ENCODE results near the gene SLC6A3.

The SLC6A3 gene

DNA sequence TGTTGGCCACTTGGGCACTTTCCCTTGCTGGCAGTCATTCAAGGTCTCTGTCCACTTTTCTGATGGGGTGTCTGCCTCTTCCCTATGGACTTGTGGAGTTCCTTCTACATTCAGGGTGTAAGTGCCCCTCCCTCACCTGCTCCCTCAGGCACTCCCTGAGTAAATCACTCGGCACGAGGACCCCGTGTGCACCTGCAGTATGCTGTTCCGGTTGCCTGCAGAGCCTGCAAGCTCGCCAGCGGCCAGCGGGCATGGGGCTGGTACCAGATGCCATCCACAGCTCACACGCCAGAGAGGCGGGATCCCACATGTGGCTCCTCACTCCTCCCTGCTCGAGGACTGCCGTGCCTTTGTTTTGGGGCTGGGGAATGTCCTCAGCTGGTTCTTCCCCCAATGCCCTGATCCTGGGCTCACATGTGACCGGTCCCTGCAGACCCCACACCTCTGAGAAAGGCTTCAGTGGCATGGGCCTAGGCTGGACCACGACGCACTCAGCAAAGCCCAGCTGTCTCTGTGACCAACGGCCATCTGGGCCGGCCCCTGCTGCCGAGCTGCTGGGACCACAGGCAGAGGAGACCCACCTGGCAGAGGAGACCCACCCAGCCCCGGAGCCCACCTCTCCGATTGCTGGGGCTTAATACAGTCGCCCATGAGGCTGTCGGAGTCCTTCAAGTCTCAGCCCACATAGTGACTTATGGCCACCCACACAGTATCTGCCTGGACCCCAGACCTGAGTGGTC is 54.2 kb downstream of the SLC6A3 start:
- in situ Hi-C loops (cut with MboI; ENCODE audit: low sequenced_read_pairs) = no loop called here

DNA sequence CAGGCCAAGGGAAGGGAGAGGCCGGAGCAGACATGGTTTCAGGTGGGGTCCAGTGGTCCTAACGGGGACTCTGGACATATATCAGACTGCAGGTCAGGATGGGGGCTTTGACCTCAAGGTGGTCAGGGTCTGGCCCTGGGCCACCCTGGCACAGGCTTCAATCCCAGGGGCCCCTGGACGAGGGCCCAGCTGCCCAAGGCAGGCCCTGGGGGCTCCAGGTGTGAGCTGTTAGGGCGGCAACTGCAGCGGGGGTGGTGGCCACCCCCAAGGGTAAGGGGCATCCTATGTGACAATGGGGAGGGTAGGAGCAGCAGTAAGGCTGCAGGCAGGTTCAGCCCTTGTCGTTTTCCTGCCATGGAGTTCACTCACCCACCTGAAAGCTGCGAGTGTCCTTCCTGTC is 54.9 kb downstream of the SLC6A3 start:
- in situ Hi-C loops (cut with MboI; ENCODE audit: low sequenced_read_pairs) = no loop called here

DNA sequence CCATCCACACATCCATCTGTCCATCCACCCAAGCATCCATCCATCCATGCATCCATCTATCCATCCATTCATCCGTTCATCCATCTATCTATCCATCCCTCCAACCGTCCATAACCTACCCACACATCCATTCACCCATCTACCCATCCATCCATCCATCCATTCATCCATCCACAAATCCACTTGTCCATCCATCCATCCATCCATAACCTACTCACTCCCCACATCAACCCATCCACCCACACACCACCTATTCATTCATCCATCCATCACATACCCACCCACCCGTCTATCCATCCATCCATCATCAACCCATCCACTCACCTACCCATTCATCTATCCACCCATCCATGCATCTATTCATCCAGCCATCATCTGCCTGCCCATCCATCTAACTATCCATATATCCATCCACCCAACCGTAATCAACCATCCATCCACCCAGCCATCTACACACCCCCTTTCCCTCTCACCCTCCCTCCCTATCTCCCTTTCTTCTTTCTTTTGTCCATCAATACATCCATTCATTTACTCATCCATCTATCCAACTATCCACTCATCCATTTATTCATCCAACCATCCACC is 56.8 kb downstream of the SLC6A3 start:
- in situ Hi-C loops (cut with MboI; ENCODE audit: low sequenced_read_pairs) = no loop called here

DNA sequence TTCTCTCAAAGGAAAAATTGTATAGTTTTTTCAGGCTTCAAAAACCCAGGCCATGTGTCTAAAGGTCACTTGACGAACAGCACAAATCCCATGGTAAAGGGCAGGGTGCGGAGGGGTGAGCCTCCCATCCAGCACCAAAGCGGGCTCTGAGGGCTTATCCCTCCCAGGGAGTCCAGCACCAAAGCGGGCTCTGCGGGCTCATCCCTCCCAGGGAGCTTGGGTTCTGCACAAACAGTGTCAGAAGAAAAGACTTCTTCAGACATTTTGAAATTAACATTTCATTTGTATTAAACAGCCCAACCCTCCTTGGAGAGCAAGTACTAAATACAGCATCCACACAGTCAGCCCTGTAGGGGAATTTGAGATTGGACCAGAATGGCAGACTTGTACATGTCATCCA is 57.4 kb downstream of the SLC6A3 start:
- in situ Hi-C loops (cut with MboI; ENCODE audit: low sequenced_read_pairs) = no loop called here

DNA sequence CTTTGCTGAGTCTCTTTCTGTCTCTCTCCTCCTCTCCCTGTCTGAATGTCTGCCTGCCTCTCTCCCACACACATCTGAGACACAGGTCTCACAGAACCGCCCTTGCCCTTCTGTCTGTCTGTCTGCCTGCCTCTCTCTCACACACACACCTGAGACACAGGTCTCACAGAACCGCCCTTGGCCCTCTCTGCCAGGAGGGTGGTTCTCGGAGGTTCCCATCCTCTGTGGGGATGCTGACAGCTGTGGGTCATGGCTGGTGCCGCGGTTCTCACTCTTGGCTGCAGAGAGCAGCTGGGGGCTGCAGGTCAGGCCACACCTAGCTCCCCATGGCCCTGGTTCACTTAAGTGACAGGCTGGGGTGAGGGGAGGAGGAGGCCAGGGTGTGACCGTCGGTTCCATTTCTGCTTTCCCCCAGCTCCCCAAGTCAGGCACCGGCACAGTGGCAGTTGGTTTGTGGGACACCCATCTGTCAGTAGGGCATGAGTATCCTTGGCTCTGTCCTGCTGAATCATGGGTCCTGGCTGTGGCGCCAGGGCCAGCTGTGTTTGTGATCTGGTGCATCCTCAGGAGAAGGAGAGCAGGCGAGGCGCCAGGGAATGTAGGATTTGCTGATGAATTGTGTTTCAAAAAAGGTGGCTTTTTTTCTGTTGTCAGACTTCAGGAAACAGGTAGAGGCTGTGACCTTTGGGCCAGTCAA is 58.0 kb downstream of the SLC6A3 start:
- in situ Hi-C loops (cut with MboI; ENCODE audit: low sequenced_read_pairs) = no loop called here

DNA sequence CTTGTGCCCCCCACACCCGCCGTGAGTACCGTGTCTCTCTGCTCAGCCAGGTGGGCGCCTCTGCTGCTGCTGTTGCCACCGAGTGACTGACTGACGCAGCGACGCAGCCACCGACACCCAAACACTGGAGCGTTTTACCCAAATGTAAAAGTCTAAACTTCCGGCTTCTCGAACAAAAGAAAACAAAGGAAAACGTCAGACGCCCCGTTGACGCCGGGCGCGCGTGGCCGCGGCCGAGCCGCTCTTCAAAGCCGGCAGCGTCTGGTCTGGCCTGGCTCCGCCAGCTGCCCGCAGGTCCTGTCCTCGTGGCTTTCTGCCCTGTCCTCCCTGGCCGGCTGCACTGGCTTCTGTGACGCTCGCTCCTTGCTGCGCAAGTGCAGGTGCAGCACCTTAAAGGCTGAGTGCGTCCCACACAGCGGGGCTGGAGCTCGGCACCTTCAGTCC is 58.9 kb downstream of the SLC6A3 start:
- in situ Hi-C loops (cut with MboI; ENCODE audit: low sequenced_read_pairs) = no loop called here

DNA sequence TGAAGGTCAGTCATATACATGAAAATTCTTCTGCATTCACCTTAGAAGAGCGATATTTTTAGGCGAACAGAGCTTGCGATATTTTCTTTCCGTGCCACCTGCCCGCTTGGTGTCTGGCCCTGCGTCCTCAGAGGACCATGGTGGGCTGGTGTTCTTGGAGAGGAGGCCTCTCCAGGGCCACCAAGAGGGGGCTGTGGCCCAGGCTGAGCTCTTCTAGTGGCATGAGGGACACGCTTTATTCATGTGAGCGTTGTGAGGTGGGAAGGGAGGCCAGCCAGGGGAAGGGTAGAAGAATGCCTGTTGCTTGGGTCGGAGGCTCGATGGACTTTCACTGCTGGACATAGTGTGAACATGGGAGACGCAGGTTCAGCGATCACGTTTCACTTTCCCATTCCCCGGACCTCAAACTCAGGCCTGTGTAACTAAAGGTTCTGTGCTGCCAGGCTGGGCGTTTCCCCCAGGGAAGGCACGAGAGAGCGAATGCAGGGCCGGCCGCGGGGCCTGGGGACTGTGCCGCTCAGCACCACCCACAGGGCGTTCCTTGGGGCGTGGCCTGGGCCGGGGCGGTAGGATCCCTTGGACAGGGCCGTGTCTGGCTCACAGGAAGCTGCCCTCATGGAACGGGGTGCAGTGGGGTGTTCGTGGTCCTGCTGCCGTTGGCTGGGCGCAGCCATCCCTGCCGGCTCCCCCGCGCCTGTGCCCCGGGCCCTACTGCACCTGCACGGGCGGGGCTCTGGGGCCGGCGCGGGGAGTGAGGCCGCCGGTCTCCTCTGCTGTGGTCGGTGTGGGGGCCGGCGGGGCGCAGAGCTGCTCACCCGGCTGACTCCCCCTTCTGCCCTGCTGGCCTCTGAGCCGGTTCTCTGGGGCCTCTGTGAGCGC is 59.6 kb downstream of the SLC6A3 start:
- in situ Hi-C loops (cut with MboI; ENCODE audit: low sequenced_read_pairs) = no loop called here

DNA sequence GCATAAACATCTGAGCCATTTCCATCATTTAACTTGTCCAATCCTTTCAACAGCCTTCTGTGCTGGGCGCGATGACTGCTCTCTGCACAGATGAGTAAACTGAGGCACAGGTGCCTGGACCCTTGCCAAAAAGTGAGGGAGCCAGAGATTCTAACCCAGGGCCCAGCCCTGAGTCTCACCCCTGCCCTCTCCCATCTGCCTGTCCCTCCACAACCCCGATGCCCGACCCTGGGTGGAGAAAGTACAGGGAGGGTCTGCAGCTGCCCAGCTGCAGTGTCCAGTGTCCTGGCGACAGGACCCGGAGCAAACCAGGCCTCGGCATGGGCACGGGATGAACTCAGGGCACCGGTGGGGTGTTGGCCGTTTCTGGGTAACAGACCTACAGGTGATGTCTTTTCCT is 60.7 kb downstream of the SLC6A3 start:
- in situ Hi-C loops (cut with MboI; ENCODE audit: low sequenced_read_pairs) = no loop called here

DNA sequence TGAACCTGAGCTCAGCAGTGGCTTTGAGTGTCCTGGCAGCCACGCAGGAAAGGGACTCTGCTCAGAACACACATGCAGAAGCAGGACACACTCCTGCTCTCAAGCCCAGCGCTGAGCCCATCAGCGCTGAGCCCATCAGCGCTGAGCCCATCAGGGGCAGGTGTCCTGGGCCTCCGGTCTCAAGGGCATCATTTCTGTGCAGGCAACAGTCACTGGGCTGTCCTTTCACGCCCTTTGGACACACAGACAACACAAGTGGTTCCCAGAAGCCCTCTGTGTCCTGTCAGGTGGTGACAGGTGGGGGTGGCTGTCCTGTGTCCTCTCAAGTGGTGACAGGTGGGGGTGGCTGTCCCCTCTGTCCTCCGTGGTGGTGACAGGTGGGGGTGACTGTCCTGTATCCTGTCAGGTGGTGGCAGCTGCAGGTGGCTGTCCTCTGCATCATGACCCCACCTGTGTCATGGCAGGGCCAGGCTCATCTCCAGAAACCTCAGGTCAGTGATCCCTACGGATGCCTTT is 61.3 kb downstream of the SLC6A3 start:
- in situ Hi-C loops (cut with MboI; ENCODE audit: low sequenced_read_pairs) = no loop called here

DNA sequence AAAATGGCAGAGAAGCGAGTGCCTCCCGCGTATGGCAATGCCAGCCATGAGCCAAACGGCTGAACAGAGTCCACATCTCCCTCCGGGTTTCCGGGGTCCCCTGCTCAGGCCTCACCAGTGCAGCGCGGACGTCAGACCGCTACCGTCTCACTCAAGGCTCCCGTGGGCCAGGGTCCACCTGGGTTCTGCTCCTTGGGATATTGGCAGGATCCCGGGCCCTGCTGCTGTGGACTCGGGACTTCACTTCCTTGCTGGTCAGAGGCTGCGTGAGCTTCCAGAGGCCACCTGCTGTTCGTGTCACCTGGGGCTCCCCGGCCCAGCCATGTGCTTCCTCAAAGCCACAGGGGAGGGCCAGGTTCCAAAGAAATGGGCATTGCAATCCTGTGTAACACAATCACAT is 61.9 kb downstream of the SLC6A3 start:
- in situ Hi-C loops (cut with MboI; ENCODE audit: low sequenced_read_pairs) = no loop called here

DNA sequence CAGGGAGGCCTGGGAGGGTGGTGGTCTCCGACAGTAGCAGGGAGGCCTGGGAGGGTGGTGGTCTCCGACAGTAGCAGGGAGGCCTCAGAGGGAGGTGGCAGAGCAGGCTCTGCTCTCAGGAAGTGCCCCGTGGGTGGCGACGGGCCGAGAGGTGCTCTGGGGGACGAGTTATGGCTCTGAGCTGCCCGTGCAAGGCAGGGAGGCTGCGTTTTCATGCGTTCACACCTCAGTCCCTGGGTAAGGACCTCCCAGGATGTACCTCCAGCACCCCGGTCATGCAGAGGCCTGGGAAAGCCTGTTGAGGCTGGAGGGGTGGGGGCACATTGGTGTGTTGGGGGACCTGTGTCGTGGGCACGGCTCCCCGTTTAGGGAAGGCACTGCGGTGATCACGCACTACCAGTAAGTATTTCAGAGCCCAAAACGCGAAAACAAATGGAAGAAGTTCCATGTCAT is 63.0 kb downstream of the SLC6A3 start:
- in situ Hi-C loops (cut with MboI; ENCODE audit: low sequenced_read_pairs) = no loop called here

DNA sequence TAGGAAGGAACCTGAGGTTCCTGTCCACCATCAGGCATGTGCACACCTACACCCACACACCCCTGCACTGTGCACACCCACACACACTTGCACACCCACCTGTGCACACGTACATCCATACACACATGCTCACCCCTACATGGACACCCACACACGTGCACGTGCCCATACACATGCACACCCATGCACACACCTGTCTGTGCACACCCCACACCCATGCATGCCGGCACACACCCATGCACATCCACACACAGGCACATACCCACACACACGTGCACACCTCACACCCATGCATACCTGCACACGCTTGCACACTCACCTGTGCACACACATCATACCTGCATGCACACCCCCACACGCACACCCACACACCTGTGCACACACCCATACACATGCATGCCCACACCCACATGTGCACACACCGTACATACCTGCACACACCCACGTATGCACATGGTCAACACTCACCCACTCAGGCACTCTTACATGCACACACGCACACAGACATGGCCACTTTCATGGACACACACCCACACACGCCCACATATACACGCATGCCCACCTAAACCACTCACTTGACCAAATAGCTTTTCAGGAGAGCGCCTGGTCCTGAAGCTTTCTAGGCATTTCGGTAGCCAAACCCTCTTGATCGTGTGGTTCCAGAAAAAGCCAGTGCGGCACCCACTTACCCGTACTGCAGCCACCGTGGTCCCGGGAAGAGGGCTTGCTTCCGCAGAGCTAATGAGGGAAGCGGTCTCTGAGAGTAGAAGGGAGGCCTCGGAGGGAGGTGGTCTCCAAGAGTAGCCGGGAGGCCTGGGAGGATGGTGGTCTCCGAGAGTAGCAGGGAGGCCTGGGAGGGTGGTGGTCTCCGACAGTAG is 63.6 kb downstream of the SLC6A3 start:
- in situ Hi-C loops (cut with MboI; ENCODE audit: low sequenced_read_pairs) = no loop called here

DNA sequence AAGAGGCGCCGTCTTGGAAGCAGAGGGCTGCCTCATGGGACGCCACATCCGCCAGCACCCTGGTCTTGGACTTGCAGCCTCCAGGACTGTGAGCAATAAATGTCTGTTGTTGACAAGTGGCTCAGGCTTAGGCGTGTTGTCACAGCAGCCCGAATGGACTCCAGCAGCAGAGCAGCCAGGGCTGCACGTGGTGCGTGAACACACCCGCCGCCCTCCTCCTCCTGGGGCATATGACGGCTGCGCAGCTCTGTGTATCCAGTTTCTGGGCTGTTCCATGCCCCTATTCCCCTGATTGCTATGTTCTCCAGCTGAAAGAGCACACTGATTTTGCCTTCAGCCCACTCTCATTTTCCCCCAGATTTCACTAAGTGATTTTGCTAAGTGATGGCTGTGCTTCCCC is 64.3 kb downstream of the SLC6A3 start:
- in situ Hi-C loops (cut with MboI; ENCODE audit: low sequenced_read_pairs) = no loop called here

DNA sequence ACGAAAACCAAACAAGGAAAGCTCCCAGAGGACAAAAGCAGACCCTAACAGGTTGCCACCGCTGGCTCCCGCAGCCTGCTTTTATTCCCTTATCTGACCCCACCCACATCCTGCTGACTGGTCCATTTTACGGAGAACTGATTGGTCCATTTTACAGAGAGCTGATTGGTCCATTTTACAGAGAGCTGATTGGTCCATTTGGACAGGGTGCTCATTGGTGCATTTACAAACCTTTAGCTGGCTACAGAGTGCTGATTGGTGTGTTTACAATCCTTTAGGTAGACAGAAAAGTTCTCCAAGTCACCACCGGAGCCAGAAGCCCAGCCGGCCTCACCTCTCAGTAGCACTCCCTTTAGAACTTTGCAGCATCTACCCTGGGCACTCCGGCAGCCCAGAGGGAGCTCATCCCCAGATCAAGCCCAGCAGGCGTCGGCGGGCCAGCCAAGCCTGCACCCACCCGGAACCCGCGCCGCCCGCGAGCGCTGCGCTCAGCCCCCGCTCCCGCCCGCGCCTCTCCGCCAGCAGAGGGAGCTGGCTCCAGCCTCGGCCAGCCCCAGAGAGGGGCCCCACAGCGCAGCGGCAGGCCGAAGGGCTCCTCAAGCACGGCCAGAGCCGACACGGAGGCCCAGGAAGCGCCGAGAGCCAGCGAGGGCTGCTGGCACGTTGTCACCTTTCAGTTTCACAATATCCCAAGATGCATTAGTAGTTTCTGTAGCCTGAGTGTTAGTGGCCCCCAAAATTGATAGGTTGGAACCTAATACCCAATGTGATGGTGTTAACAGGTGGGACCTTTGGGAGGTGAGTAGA is 65.0 kb downstream of the SLC6A3 start:
- in situ Hi-C loops (cut with MboI; ENCODE audit: low sequenced_read_pairs) = no loop called here

DNA sequence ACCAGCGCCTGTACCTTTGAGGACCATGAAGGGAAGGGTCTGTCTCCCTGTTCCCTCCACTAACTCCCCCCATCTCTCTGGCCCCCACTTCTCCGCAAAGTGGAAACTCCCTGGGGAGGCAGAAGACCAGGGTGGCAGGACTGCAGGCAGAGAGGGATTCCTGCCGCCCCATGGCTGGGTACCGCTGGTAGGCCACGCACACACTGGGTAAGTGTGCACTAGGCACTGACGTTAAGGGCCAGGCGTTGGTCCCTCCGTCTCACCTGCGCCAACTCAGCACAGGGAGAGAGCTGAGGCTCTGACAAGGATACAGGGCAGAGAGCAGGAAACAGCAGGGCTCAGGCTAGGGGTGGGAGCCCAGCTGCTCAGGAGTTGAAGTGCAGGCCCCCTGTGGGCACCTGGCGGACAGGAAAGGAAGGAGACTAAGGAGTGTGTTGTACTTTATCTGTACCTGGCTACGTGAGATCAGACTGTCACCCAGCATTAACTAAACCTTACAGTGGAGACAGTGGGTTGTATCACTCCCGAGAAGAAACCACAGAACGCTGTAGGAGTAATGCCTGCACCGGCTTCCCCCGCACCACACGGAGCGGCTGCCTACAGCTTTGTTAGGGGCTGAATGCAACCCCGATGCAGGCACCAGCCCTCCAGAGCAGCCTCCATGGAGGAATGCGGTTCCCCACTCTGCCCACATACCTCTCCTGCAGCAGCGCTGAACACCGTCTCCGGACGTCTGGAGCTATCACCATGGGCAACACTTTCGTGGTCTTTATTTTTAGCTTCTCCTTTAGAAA is 66.2 kb downstream of the SLC6A3 start:
- in situ Hi-C loops (cut with MboI; ENCODE audit: low sequenced_read_pairs) = no loop called here

DNA sequence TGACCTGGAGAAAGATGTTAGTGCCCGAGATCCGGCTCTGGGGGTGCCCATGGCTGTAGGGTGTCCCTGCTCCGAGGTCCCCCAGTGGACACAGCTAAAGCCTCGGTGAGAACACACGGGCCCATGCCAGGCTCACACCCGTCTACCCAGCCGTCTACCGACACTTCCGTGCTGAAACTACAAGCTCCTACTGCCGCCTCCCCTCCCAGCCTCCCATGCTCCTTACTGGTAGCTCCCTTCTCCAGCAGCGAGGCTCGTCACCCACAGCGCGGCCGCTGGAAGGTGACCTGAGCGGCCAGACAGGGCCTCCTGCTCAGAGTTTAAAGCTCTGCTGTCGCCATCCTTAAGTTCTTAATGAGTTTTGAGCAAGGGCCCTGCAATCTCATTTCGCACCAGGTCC is 67.1 kb downstream of the SLC6A3 start:
- in situ Hi-C loops (cut with MboI; ENCODE audit: low sequenced_read_pairs) = no loop called here

DNA sequence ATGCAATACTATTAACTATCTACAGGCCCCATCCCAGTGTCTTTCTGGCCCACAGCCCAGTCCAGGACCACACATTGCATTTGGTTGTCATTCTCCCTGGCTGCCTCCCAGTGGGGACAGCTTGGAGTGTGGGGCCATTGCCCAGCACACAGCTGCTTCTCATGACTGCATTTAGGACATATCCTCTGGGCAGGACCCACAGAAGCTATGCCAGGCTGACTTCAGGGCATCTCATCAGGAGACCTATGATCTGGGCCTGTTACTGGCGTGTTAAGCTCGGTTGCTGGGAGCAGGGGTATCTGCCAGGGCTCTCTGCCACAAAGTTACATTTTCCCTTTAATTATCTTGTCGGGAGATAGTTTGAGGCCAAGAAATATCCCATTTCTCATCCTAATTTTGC is 68.3 kb downstream of the SLC6A3 start:
- in situ Hi-C loops (cut with MboI; ENCODE audit: low sequenced_read_pairs) = no loop called here
